Muscle of leg (tissue), 16 donors: Measurements from ENCODE around the gene STRC. TPM values are rescaled to one million over a fixed set of nuclear protein-coding genes. Genes with fewer than 3 reads are reported as not detected.
A peak's percentile ranks its signal among the peaks of the same experiment; 100 is the strongest.
"Not testable (repeated sequence)": the region's sequence is repeated elsewhere in the genome, so short reads cannot be mapped to it uniquely, and the experiment has no call there.

Source experiments
- DNase-seq: peaks from one replicate; pipeline ENCODE4 v3.0.0; 2013
- H3K27ac ChIP-seq: one replicate; pipeline ENCODE4 v1.5.1; 2013; ENCODE audit warnings: mild to moderate bottlenecking, low read length, control low read depth
- H3K27me3 ChIP-seq: one replicate; pipeline ENCODE4 v1.6.1; 2013; ENCODE audit warnings: low read length; ENCODE audit not compliant: control insufficient read depth, insufficient read depth
- H3K36me3 ChIP-seq: one replicate; pipeline ENCODE4 v1.6.1; 2013; ENCODE audit warnings: low read length; ENCODE audit not compliant: control insufficient read depth, insufficient read depth
- H3K4me1 ChIP-seq: one replicate; pipeline ENCODE4 v1.6.1; 2013; ENCODE audit warnings: low read length; ENCODE audit not compliant: control insufficient read depth, insufficient read depth
- H3K4me3 ChIP-seq: one replicate; pipeline ENCODE4 v1.5.1; 2013; ENCODE audit warnings: low read length, control low read depth
- H3K9me3 ChIP-seq: replicated peaks from 2 replicates; pipeline ENCODE4 v1.6.1; 2013; ENCODE audit warnings: low read depth, low read length; ENCODE audit not compliant: control insufficient read depth
- WGBS: methylation state at CpG from one replicate; pipeline ENCODE4 v1.1.5; 2013; ENCODE audit warnings: missing lambda C conversion rate; ENCODE audit not compliant: insufficient coverage; 5-methylcytosine and 5-hydroxymethylcytosine counted together
- long read RNA-seq, 11 donors: transcript quantifications; one replicate each; lab custom pipeline, GENCODE V29; 2026
- polyA plus RNA-seq, 8 donors: library from polyadenylated mRNA; unstranded; fragments of 120-200 nt; gene quantifications; one replicate each; pipeline versions ENCODE4 v1.2.1 to v1.2.3, GENCODE V29; 2013; ENCODE audit warnings: inconsistent platforms in 1 of 8, low replicate concordance in 1 of 8; ENCODE audit not compliant: insufficient read length in 8 of 8, insufficient read depth in 1 of 8
- total RNA-seq: library from RNA; stranded (reverse); fragments of 120-200 nt; gene quantifications from one replicate; pipeline ENCODE4 v1.2.4, GENCODE V29; 2013

The STRC gene
- 0.09 TPM for total RNA-seq
- 1 to 10 TPM in 1 of 8 donors, under 1 TPM in 7; 0.09 to 1.6 (median 0.38) TPM for polyA plus RNA-seq
- long read RNA-seq, donor 1, result 0 reads
- long read RNA-seq, donor 2, result 0 reads
- long read RNA-seq, donor 3, result 0 reads
- long read RNA-seq, donor 4, result 0 reads
- long read RNA-seq, donor 5, result 0 reads
- long read RNA-seq, donor 6, result 0 reads
- long read RNA-seq, donor 7, result 0 reads
- long read RNA-seq, donor 8, result 0 reads
- long read RNA-seq, donor 9, result 0 reads
- long read RNA-seq, donor 10, result 0 reads
- long read RNA-seq, donor 11, result 0 reads

- not testable (repeated sequence) for H3K27me3 ChIP-seq, DNase-seq, H3K4me1 ChIP-seq, H3K36me3 ChIP-seq, H3K9me3 ChIP-seq, H3K27ac ChIP-seq, H3K4me3 ChIP-seq
- WGBS, result no CpG with 5 or more reads among the region's 2 CpGs
Observed at GRCh38 chr15:43618700-43619099, at the start of gene STRC. Gene STRC, minus strand, starts transcription at chr15:43618800. Its CDS starts 78 bp downstream, at chr15:43618722.

- H3K27ac ChIP-seq, H3K4me3 ChIP-seq, DNase-seq, H3K27me3 ChIP-seq, H3K9me3 ChIP-seq, H3K4me1 ChIP-seq, H3K36me3 ChIP-seq: not testable (repeated sequence)
- no CpG with 5 or more reads among the region's 1 CpG for WGBS
Observed at GRCh38 chr15:43666177-43666576, 47.6 kb upstream of the STRC start.

DNA sequence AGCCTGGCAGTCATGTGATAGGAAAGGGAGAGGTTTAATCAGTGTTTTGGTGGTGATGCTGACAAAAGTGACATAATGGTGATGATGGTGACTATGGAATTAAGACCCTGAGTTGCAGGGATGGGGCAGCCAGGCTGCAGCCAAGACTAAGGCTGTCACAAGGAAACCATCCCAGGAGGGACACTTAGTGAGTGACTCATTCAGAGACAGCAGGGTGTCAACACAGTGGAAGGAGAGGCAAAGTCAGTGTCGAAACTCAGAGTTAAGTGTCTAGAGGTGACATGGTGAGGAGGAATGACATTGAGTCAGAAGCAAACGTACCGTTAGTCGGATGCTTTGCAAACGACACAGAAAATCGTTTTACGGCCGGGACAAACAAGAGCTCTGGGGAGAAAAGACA lies 44.7 kb upstream of the STRC start:
- not testable (repeated sequence) for H3K9me3 ChIP-seq, H3K36me3 ChIP-seq, H3K4me3 ChIP-seq, H3K27me3 ChIP-seq, H3K4me1 ChIP-seq, DNase-seq, H3K27ac ChIP-seq
- WGBS, result no CpG with 5 or more reads among the region's 8 CpGs

GRCh38 chr15:43662293-43662692 lies 43.7 kb upstream of the STRC start:
- WGBS, result no CpG with 5 or more reads among the region's 2 CpGs

GRCh38 chr15:43659727-43660126 lies 41.1 kb upstream of the STRC start:
- not testable (repeated sequence) for H3K27me3 ChIP-seq, H3K4me1 ChIP-seq, H3K36me3 ChIP-seq, H3K9me3 ChIP-seq, H3K27ac ChIP-seq, DNase-seq, H3K4me3 ChIP-seq
- WGBS, result no CpG with 5 or more reads among the region's 10 CpGs

More at GRCh38 chr15:43662293-43662692, 43.7 kb upstream of the STRC start:
- not testable (repeated sequence) for DNase-seq, H3K4me3 ChIP-seq, H3K36me3 ChIP-seq, H3K27me3 ChIP-seq, H3K9me3 ChIP-seq, H3K4me1 ChIP-seq, H3K27ac ChIP-seq

- H3K36me3 ChIP-seq, H3K4me3 ChIP-seq, H3K27me3 ChIP-seq, H3K9me3 ChIP-seq, DNase-seq, H3K27ac ChIP-seq, H3K4me1 ChIP-seq: not testable (repeated sequence)
- 90% methylated on average over 2 of the region's 16 CpGs for WGBS
Observed at GRCh38 chr15:43649430-43649926, 30.9 kb upstream of the STRC start.

DNA sequence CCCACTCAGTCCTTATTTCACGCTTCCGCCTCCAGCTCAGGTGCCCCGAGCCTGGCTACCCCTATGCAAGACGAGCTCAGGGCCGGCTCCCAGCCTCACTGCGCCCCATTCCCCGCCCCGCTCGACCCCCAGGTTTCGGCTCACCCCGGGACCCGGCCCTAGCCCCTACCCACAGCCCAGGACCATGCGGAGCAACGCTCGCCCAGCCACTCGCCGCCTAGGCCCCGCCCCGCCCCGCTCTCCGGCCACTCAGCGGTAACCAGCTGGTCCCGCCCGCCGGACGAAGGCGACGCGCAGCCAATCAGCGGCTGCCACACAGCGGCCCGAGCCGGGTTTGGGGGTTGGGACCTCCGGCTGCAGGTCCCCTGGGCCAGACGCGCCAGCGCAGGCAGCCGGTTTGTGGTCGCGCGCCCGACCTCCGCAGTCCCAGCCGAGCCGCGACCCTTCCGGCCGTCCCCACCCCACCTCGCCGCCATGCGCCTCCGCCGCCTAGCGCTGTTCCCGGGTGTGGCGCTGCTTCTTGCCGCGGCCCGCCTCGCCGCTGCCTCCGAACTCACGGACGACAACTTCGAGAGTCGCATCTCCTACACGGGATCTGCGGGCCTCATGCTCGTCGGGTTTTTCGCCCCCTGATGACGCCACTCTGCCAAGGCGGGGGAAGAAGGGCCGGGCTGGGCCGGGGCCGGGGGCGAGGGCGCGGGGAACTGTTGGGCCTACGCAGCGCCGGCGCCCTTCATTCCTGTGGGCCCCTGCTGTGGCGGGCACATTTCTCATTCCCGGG lies 30.2 kb upstream of the STRC start, which contains the start of gene CATSPER2:
TSS of gene CATSPER2 (minus strand) at position 196 of the 781 bp plus-strand sequence. CDS start 783 bp downstream, outside the sequence.
- H3K36me3 ChIP-seq, result no peaks in the 10 kb centered on the region
- H3K9me3 ChIP-seq, result no peaks in the 10 kb centered on the region
- H3K27ac ChIP-seq, result no peak within 1 kb of the TSS
- no peaks in the 10 kb centered on the region for H3K27me3 ChIP-seq
- no peak within 1 kb of the TSS for H3K4me3 ChIP-seq
- no peak for DNase-seq
- H3K4me1 ChIP-seq, result no peaks in the 10 kb centered on the region
- WGBS, result 76% methylated on average over 81 of the region's 85 CpGs

DNA sequence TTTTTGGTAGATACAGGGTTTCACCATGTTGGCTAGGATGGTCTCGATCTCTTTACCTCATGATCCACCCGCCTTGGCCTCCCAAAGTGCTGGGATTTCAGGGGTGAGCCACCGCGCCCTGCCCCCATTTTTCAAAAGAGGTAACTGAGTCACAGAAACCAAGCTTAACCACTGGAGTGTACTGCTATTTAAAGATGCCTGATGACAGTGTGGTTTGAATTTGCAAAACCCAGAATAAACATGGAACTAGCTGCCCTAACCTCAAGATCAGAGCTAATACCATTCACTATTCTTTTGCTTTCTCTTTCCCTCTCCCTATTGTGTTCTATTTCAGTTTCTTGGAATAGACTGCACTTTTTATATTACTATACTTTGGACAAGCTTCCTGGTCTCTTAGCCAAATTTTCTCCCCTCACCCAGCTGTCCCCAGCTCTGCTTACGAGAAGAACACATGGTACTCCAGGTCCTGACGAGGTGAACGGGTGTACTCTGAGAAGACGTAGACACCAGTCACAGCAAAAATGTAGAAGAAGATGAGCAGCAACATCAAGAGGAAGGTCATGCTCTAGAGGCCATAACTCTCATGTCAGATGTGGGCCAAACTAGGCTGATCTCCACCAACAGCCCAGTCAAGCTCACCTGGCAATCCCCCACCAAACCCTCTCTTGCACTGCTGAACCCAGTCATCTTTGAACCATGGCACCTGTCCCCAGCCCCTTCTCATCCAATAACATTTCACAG lies 20.0 kb upstream of the STRC start:
- H3K36me3 ChIP-seq, H3K4me1 ChIP-seq, H3K4me3 ChIP-seq, H3K27me3 ChIP-seq, H3K27ac ChIP-seq, H3K9me3 ChIP-seq: not testable (repeated sequence)
- DNase-seq, result peak; percentile 1
- 25% methylated on average over 1 of the region's 8 CpGs for WGBS

DNA sequence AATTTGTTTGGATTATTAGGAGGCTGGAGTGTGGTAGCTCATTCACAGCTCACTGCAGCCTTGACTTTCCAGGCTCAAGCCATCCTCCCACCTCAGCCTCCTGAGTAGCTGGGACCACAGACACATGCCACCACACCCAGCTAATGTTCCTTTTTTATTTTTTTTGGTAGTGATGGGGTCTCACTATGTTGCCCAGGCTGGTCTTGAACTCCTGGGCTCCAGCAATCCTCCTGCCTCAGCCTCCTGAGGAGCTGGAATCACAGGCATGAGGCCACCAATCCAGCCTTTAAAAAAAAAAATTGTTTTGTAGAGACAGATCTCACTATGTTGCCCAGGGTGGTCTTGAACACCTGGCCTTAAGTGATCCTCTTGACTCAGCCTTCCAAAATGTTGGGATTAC lies 8.3 kb upstream of the STRC start:
- not testable (repeated sequence) for H3K27me3 ChIP-seq, H3K4me3 ChIP-seq, H3K4me1 ChIP-seq, H3K36me3 ChIP-seq, H3K27ac ChIP-seq, H3K9me3 ChIP-seq, DNase-seq

DNA sequence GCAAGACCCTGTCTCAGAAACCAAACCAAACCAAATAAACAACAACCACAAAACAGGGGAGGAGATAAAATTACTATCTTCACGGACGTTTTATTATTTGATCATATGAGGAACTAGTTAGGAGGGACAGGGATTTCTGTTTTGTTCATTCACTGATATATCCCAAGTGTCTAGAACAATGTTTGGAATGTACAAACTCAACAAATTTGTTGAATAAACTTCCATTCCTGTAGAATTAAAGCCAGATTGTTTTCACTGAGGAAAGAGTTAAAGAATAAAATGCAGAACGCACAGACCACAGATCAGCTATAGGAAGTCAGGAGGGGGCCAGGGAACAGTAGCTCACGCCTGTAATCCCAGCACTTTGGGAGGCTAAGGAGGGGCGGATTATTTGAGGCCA lies 6.5 kb upstream of the STRC start:
- Histone ChIP-seq H3K9me3 (no peaks in the 10 kb centered on the region), H3K4me3 (no peak overlapping the region), H3K36me3 (no peaks in the 10 kb centered on the region), H3K27ac (no peak overlapping the region), H3K4me1 (no peaks in the 10 kb centered on the region), H3K27me3 (no peaks in the 10 kb centered on the region)
- DNase-seq, result peak; percentile 11
- no CpG with 5 or more reads among the region's 5 CpGs for WGBS
